SK-N-SH treated with all-trans-retinoic acid at 6 μM for 48 hours (cell line): Measurements from ENCODE around the gene CCRL2.
"Not testable (repeated sequence)": the region's sequence is repeated elsewhere in the genome, so short reads cannot be mapped to it uniquely, and the experiment has no call there.

ENCODE experiments used
- ISL1 ChIP-seq: fragments of 250-450 bp; sonication (Bioruptor Pico); IDR thresholded peaks from 2 replicates; pipeline ENCODE4 v2.1.2; 2022; ENCODE audit warnings: mild to moderate bottlenecking, moderate library complexity
- PATZ1 ChIP-seq: fragments of 250-450 bp; sonication (Bioruptor Pico); IDR thresholded peaks from 2 replicates; pipeline ENCODE4 v1.8.0; 2020; ENCODE audit warnings: mild to moderate bottlenecking, moderate library complexity, borderline replicate concordance
- SNAI2 ChIP-seq: fragments of 250-450 bp; sonication (Bioruptor Pico); IDR thresholded peaks from 2 replicates; pipeline ENCODE4 v1.5.0; 2020; ENCODE audit warnings: mild to moderate bottlenecking, moderate library complexity
- ZFP30 ChIP-seq: fragments of 450-650 bp; formaldehyde crosslinking; IDR thresholded peaks from 2 replicates; pipeline ENCODE4 v1.5.0; 2022; ENCODE audit warnings: mild to moderate bottlenecking, moderate library complexity
- ZNF70 ChIP-seq: fragments of 450-650 bp; formaldehyde crosslinking; IDR thresholded peaks from 2 replicates; pipeline ENCODE4 v1.5.0; 2020; ENCODE audit warnings: mild to moderate bottlenecking, moderate library complexity

GRCh38 chr3:46433118-46433517 lies 26.1 kb downstream of the CCRL2 start:
- not testable (repeated sequence) for TF ChIP-seq PATZ1 (CRISPR knock-in tag); ISL1 (CRISPR knock-in tag); ZNF70; SNAI2 (CRISPR knock-in tag); ZFP30 (CRISPR knock-in tag)
